KMS-11 (cell line): Measurements from ENCODE around the gene RNF112.
"Not testable (repeated sequence)": the region's sequence is repeated elsewhere in the genome, so short reads cannot be mapped to it uniquely, and the experiment has no call there.

Source experiments
- H2AFZ ChIP-seq: fragments of 200-600 bp; sonication (generic); 2 replicates; pipeline ENCODE4 v1.6.1; 2016; ENCODE audit warnings: antibody characterized with exemption, mixed run types, low read depth
- H3K27ac ChIP-seq: fragments of 200-600 bp; sonication (generic); 2 replicates; pipeline ENCODE4 v1.6.1; 2016; ENCODE audit warnings: mild to moderate bottlenecking, mixed run types
- H3K27me3 ChIP-seq: fragments of 200-600 bp; sonication (generic); 2 replicates; pipeline ENCODE4 v1.6.1; 2017; ENCODE audit warnings: mild to moderate bottlenecking, low read depth, mixed run types, moderate library complexity; ENCODE audit not compliant: insufficient read depth
- H3K36me3 ChIP-seq: fragments of 200-600 bp; sonication (generic); 2 replicates; pipeline ENCODE4 v1.6.1; 2017; ENCODE audit warnings: mild to moderate bottlenecking, mixed run types; ENCODE audit not compliant: insufficient read depth
- H3K4me1 ChIP-seq: fragments of 200-600 bp; sonication (generic); 2 replicates; pipeline ENCODE4 v1.6.1; 2016; ENCODE audit warnings: mild to moderate bottlenecking, low read depth, mixed run types; ENCODE audit not compliant: poor library complexity, severe bottlenecking
- H3K4me2 ChIP-seq: fragments of 200-600 bp; sonication (generic); 2 replicates; pipeline ENCODE4 v1.7.0; 2016; ENCODE audit warnings: mild to moderate bottlenecking, mixed run types
- H3K4me3 ChIP-seq: fragments of 200-600 bp; sonication (generic); IDR thresholded peaks from 2 replicates; pipeline ENCODE4 v1.6.1; 2017; ENCODE audit warnings: low read depth, low read length, mixed read lengths; ENCODE audit not compliant: insufficient read depth
- H3K79me2 ChIP-seq: fragments of 200-600 bp; sonication (generic); 2 replicates; pipeline ENCODE4 v1.6.1; 2016; ENCODE audit warnings: low read depth, mixed run types; ENCODE audit not compliant: insufficient read depth
- H3K9ac ChIP-seq: fragments of 200-600 bp; sonication (generic); 2 replicates; pipeline ENCODE4 v1.6.1; 2016; ENCODE audit warnings: mild to moderate bottlenecking, mixed run types
- H4K20me1 ChIP-seq: fragments of 200-600 bp; sonication (generic); 2 replicates; pipeline ENCODE4 v1.6.1; 2016; ENCODE audit warnings: mild to moderate bottlenecking, mixed run types; ENCODE audit not compliant: insufficient read depth
- TF ChIP-seq, protein P1 (sequence below): fragments of 200-600 bp; sonication (generic); conservative IDR thresholded peaks from 2 replicates; pipeline ENCODE4 v1.6.1; 2017; ENCODE audit warnings: low read depth, mild to moderate bottlenecking, antibody characterized with exemption, low read length, moderate library complexity, mixed read lengths

Gene RNF112

DNA sequence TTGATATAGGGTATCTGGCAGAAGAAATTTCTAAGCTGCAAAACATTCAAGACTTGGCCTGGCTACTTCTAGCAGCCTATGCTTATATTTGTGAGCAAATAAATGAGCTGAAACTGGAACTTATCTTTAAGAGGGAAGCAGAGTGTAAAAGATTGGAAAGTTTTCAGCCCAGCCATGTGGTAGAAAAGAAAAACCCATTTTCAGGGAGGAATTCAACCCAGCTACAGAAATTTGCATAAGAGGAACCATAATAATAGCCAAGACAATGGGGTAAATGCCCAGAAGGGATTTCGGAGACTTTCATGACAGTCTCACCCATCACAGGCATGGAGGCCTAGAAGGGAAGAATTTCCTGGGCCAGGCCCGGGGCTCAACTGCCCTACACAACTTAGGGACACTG is 31.7 kb downstream of the RNF112 start:
- H3K4me3 ChIP-seq, result no peak overlapping the region
- H3K27me3 ChIP-seq, result no peaks in the 10 kb centered on the region
- H3K4me1 ChIP-seq, result peaks cover 6% of the 10 kb centered on the region
- H3K9ac ChIP-seq, result no peak overlapping the region
- no peak overlapping the region for H2AFZ ChIP-seq
- TF ChIP-seq, protein P1, sequence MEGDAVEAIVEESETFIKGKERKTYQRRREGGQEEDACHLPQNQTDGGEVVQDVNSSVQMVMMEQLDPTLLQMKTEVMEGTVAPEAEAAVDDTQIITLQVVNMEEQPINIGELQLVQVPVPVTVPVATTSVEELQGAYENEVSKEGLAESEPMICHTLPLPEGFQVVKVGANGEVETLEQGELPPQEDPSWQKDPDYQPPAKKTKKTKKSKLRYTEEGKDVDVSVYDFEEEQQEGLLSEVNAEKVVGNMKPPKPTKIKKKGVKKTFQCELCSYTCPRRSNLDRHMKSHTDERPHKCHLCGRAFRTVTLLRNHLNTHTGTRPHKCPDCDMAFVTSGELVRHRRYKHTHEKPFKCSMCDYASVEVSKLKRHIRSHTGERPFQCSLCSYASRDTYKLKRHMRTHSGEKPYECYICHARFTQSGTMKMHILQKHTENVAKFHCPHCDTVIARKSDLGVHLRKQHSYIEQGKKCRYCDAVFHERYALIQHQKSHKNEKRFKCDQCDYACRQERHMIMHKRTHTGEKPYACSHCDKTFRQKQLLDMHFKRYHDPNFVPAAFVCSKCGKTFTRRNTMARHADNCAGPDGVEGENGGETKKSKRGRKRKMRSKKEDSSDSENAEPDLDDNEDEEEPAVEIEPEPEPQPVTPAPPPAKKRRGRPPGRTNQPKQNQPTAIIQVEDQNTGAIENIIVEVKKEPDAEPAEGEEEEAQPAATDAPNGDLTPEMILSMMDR, result no peak
- no peak overlapping the region for H3K4me2 ChIP-seq
- no peaks in the 10 kb centered on the region for H3K36me3 ChIP-seq
- no peaks in the 10 kb centered on the region for H3K79me2 ChIP-seq
- no peaks in the 10 kb centered on the region for H4K20me1 ChIP-seq
- H3K27ac ChIP-seq, result no peak overlapping the region

DNA sequence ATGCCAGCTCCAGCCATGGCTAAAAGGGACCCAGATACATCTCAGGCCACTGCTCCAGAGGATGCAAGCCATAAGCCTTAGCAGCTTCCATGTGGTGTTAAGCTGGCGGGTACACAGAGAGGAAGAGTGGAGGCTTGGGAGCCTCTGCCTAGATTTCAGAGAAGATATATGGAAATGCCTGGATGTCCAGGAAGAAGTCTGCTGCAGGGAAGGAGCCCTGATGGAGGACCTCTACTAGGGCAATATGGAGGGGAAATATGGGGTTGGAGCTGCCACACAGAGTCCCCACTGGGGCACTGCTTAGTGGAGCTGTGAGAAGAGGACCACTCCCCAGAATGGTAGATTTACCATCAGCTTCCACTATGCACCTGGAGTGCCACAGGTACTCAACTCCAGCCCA is 32.1 kb downstream of the RNF112 start:
- no peaks in the 10 kb centered on the region for H4K20me1 ChIP-seq
- no peaks in the 10 kb centered on the region for H3K79me2 ChIP-seq
- no peaks in the 10 kb centered on the region for H3K27me3 ChIP-seq
- no peaks in the 10 kb centered on the region for H3K36me3 ChIP-seq
- peaks cover 6% of the 10 kb centered on the region for H3K4me1 ChIP-seq
- H3K9ac ChIP-seq, result no peak overlapping the region
- no peak overlapping the region for H3K4me2 ChIP-seq
- H3K27ac ChIP-seq, result no peak overlapping the region
- TF ChIP-seq, protein P1, result no peak
- no peak overlapping the region for H2AFZ ChIP-seq
- H3K4me3 ChIP-seq, result no peak overlapping the region

DNA sequence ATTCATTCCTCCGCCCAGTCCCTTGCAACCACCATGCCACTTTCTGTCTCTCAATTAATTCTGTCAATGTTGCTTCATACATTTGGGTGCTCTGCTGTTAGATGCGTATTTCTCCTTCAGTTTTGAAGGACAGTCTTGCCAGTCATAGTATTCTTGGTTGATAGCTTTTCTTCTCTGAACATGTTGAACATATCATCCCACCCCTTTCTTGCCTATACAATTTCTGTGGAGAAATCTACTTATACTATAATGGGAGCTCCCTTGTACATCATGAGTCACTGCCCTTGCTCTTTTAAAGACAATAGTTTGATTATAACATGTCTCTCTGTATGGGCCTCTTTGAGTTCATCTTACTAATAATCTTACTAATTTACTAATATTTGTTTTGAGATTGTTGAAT is 34.1 kb downstream of the RNF112 start:
- no peak overlapping the region for H3K4me2 ChIP-seq
- H3K27me3 ChIP-seq, result no peaks in the 10 kb centered on the region
- no peaks in the 10 kb centered on the region for H3K79me2 ChIP-seq
- no peak overlapping the region for H2AFZ ChIP-seq
- no peaks in the 10 kb centered on the region for H3K36me3 ChIP-seq
- peaks cover 6% of the 10 kb centered on the region for H3K4me1 ChIP-seq
- no peak overlapping the region for H3K27ac ChIP-seq
- no peak overlapping the region for H3K4me3 ChIP-seq
- TF ChIP-seq, protein P1, result no peak
- no peak overlapping the region for H3K9ac ChIP-seq
- no peaks in the 10 kb centered on the region for H4K20me1 ChIP-seq

DNA sequence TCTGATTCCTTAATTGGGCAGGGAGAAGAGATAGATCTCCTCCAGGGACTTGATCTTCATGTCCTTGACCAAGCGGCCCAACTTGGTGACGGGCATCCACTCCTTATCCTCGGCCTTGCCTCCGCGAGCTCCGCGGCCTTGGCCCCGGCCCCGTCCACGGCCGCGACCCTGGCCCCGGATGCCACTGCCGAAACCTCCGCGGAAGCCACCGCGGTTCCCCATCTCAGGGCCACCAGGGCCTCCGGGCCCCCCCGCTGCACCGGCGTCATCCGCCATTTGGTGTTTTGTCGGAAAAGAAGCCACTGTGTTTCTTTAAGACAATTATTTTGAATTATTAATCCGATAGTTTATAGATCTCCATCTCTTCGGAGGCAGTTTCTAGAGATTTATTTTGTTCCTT is 35.5 kb downstream of the RNF112 start:
- not testable (repeated sequence) for H2AFZ ChIP-seq, H3K4me2 ChIP-seq, H3K9ac ChIP-seq

DNA sequence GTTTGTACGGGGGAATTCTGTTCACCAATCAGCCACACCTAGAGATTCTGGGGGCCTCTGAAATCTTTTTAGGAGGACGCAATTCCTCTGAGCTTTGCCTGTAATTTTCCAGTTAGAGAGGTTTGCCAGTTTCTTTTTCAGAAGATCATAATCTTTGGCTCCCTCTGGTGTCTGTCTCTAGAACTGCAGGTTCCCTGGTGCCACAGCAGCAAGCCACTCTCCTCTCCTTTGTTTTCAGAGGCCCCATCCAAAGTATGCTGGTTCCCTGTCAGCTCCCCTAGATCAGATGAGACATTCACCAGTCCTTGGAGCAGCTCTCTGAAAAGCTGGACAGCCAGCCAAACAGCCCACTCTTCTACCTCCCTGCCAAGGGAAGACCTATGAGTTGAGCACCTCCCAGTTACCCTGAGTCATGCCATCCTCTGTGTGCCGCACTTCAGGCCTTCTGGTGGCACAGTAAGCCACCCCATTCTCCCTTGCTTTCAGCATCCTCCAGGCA is 36.1 kb downstream of the RNF112 start:
- Histone ChIP-seq H3K4me3 (no peak overlapping the region), H4K20me1 (no peaks in the 10 kb centered on the region), H3K27ac (no peak overlapping the region), H3K27me3 (no peaks in the 10 kb centered on the region), H3K4me1 (peaks cover 6% of the 10 kb centered on the region), H3K9ac (no peak overlapping the region), H3K4me2 (no peak overlapping the region), H3K36me3 (no peaks in the 10 kb centered on the region), H2AFZ (no peak overlapping the region), H3K79me2 (no peaks in the 10 kb centered on the region)
- TF ChIP-seq, protein P1, result peak; percentile 86

More for the DNA sequence above, 35.5 kb downstream of the RNF112 start:
- not testable (repeated sequence) for H3K27ac ChIP-seq, H3K27me3 ChIP-seq, H4K20me1 ChIP-seq, H3K36me3 ChIP-seq, H3K4me1 ChIP-seq, H3K4me3 ChIP-seq, H3K79me2 ChIP-seq
